ENCODE results near the gene TTC1.
"Not testable (repeated sequence)": the region's sequence is repeated elsewhere in the genome, so short reads cannot be mapped to it uniquely, and the experiment has no call there.

Gene TTC1

GRCh38 chr5:160009591-160009989 is 651 bp downstream of the TTC1 start:
- Histone ChIP-seq H3K4ac (ENCODE audit: low read length) (no peak overlapping the region), H2BK15ac (ENCODE audit: low read length) (no peak overlapping the region), H2AK5ac (ENCODE audit: low read depth, low read length) (no peak overlapping the region), H3K23ac (ENCODE audit: low read depth, low read length, poor library complexity) (no peak overlapping the region), H3K14ac (ENCODE audit: low read length) (no peak overlapping the region), H3K27me3 (ENCODE audit: control insufficient read depth in 3 of 3, insufficient read depth in 3 of 3, low read depth in 1 of 3, low read length in 3 of 3) (no peaks in the 10 kb centered on the region), H3K4me3 (ENCODE audit: low read length in 2 of 2) (peak overlapping the region; percentile 90 to 96), H3K9me3 (replicated peaks in 1 of 2; ENCODE audit: control insufficient read depth in 2 of 2, insufficient read depth in 1 of 2, low read depth in 1 of 2, low read length in 2 of 2) (no peaks in the 10 kb centered on the region), H3K9ac (ENCODE audit: low read depth, low read length, poor library complexity) (no peak overlapping the region), H2AFZ (ENCODE audit: low read length) (peak overlapping the region; percentile 88), H3K18ac (ENCODE audit: low read length) (no peak overlapping the region), H3K27ac (replicated peaks; ENCODE audit: low read length) (no peak overlapping the region), H3K36me3 (replicated peaks in 1 of 2; ENCODE audit: control insufficient read depth in 2 of 2, insufficient read depth in 2 of 2, low read length in 2 of 2) (peaks cover 2 to 43% of the 10 kb centered on the region in 2 donors), H3K4me2 (ENCODE audit: insufficient read depth, low read length, poor library complexity, severe bottlenecking) (peak overlapping the region; percentile 38), H3K79me1 (ENCODE audit: low read depth, low read length) (no peaks in the 10 kb centered on the region), H2BK5ac (ENCODE audit: low read length) (no peak overlapping the region), H2BK12ac (ENCODE audit: low read length) (no peak overlapping the region), H2BK120ac (ENCODE audit: low read depth, low read length) (no peak overlapping the region), H3K4me1 (ENCODE audit: control insufficient read depth in 2 of 2, insufficient read depth in 1 of 2, low read depth in 1 of 2, low read length in 2 of 2) (peaks cover 0 to 9% of the 10 kb centered on the region in 2 donors), H4K91ac (ENCODE audit: low read depth, low read length, poor library complexity) (no peak overlapping the region), H4K8ac (ENCODE audit: low read depth, low read length) (no peak overlapping the region)
- WGBS, 2 donors (ENCODE audit: extremely low coverage in 2 of 2, insufficient read length in 2 of 2, insufficient replicate concordance in 1 of 2) = no CpG with 5 or more reads among the region's 11 CpGs
- no peak for DNase-seq (ENCODE audit: low spot score)

GRCh38 chr5:160011471-160011870 is 2.5 kb downstream of the TTC1 start:
- Histone ChIP-seq H3K9me3 (replicated peaks in 1 of 2; ENCODE audit: control insufficient read depth in 2 of 2, insufficient read depth in 1 of 2, low read depth in 1 of 2, low read length in 2 of 2) (no peaks in the 10 kb centered on the region), H2BK12ac (ENCODE audit: low read length) (no peak overlapping the region), H4K91ac (ENCODE audit: low read depth, low read length, poor library complexity) (no peak overlapping the region), H3K9ac (ENCODE audit: low read depth, low read length, poor library complexity) (no peak overlapping the region), H2BK120ac (ENCODE audit: low read depth, low read length) (no peak overlapping the region), H2BK5ac (ENCODE audit: low read length) (no peak overlapping the region), H3K4me2 (ENCODE audit: insufficient read depth, low read length, poor library complexity, severe bottlenecking) (no peak overlapping the region), H3K14ac (ENCODE audit: low read length) (no peak overlapping the region), H2BK15ac (ENCODE audit: low read length) (no peak overlapping the region), H2AK5ac (ENCODE audit: low read depth, low read length) (no peak overlapping the region), H3K4ac (ENCODE audit: low read length) (no peak overlapping the region), H3K79me1 (ENCODE audit: low read depth, low read length) (peaks cover 3% of the 10 kb centered on the region), H3K27ac (replicated peaks; ENCODE audit: low read length) (no peak overlapping the region), H4K8ac (ENCODE audit: low read depth, low read length) (no peak overlapping the region), H3K23ac (ENCODE audit: low read depth, low read length, poor library complexity) (no peak overlapping the region), H3K18ac (ENCODE audit: low read length) (no peak overlapping the region), H3K36me3 (replicated peaks in 1 of 2; ENCODE audit: control insufficient read depth in 2 of 2, insufficient read depth in 2 of 2, low read length in 2 of 2) (peaks cover 4 to 59% of the 10 kb centered on the region in 2 donors), H3K27me3 (ENCODE audit: control insufficient read depth in 3 of 3, insufficient read depth in 3 of 3, low read depth in 1 of 3, low read length in 3 of 3) (no peaks in the 10 kb centered on the region), H3K4me3 (ENCODE audit: low read length in 2 of 2) (no peak overlapping the region), H2AFZ (ENCODE audit: low read length) (no peak overlapping the region), H3K4me1 (ENCODE audit: control insufficient read depth in 2 of 2, insufficient read depth in 1 of 2, low read depth in 1 of 2, low read length in 2 of 2) (peaks cover 0 to 9% of the 10 kb centered on the region in 2 donors)
- no peak for DNase-seq (ENCODE audit: low spot score)

GRCh38 chr5:160014197-160014596 is 5.3 kb downstream of the TTC1 start:
- H3K4me1 ChIP-seq (ENCODE audit: control insufficient read depth in 2 of 2, insufficient read depth in 1 of 2, low read depth in 1 of 2, low read length in 2 of 2); H3K4me3 ChIP-seq (ENCODE audit: low read length in 2 of 2); H3K23ac ChIP-seq (ENCODE audit: low read depth, low read length, poor library complexity); H3K4me2 ChIP-seq (ENCODE audit: insufficient read depth, low read length, poor library complexity, severe bottlenecking); H2BK120ac ChIP-seq (ENCODE audit: low read depth, low read length); H4K91ac ChIP-seq (ENCODE audit: low read depth, low read length, poor library complexity); H4K8ac ChIP-seq (ENCODE audit: low read depth, low read length); H2BK12ac ChIP-seq (ENCODE audit: low read length); H3K9ac ChIP-seq (ENCODE audit: low read depth, low read length, poor library complexity); H3K18ac ChIP-seq (ENCODE audit: low read length); H2BK5ac ChIP-seq (ENCODE audit: low read length); H3K14ac ChIP-seq (ENCODE audit: low read length); H2AFZ ChIP-seq (ENCODE audit: low read length); H3K27me3 ChIP-seq (ENCODE audit: control insufficient read depth in 3 of 3, insufficient read depth in 3 of 3, low read depth in 1 of 3, low read length in 3 of 3); DNase-seq (ENCODE audit: low spot score); H2BK15ac ChIP-seq (ENCODE audit: low read length); H3K79me1 ChIP-seq (ENCODE audit: low read depth, low read length); H3K4ac ChIP-seq (ENCODE audit: low read length); H3K27ac ChIP-seq (replicated peaks; ENCODE audit: low read length); H3K9me3 ChIP-seq (replicated peaks in 1 of 2; ENCODE audit: control insufficient read depth in 2 of 2, insufficient read depth in 1 of 2, low read depth in 1 of 2, low read length in 2 of 2); H2AK5ac ChIP-seq (ENCODE audit: low read depth, low read length): not testable (repeated sequence)
- H3K36me3 ChIP-seq (replicated peaks in 1 of 2; ENCODE audit: control insufficient read depth in 2 of 2, insufficient read depth in 2 of 2, low read length in 2 of 2) = peaks cover 4 to 86% of the 10 kb centered on the region in 2 donors
- WGBS, 2 donors (ENCODE audit: extremely low coverage in 2 of 2, insufficient read length in 2 of 2, insufficient replicate concordance in 1 of 2) = no CpG with 5 or more reads among the region's 6 CpGs

GRCh38 chr5:160018945-160019625 is 10.1 kb downstream of the TTC1 start:
- Histone ChIP-seq H2AK5ac (ENCODE audit: low read depth, low read length) (no peak overlapping the region), H2BK15ac (ENCODE audit: low read length) (no peak overlapping the region), H3K27ac (replicated peaks; ENCODE audit: low read length) (no peak overlapping the region), H3K14ac (ENCODE audit: low read length) (no peak overlapping the region), H3K9ac (ENCODE audit: low read depth, low read length, poor library complexity) (no peak overlapping the region), H2BK120ac (ENCODE audit: low read depth, low read length) (no peak overlapping the region), H3K36me3 (replicated peaks in 1 of 2; ENCODE audit: control insufficient read depth in 2 of 2, insufficient read depth in 2 of 2, low read length in 2 of 2) (peaks cover 10 to 64% of the 10 kb centered on the region in 2 donors), H2BK5ac (ENCODE audit: low read length) (no peak overlapping the region), H2AFZ (ENCODE audit: low read length) (no peak overlapping the region), H2BK12ac (ENCODE audit: low read length) (no peak overlapping the region), H3K79me1 (ENCODE audit: low read depth, low read length) (peaks cover 3% of the 10 kb centered on the region), H3K4me3 (ENCODE audit: low read length in 2 of 2) (no peak overlapping the region), H3K4me1 (ENCODE audit: control insufficient read depth in 2 of 2, insufficient read depth in 1 of 2, low read depth in 1 of 2, low read length in 2 of 2) (no peaks in the 10 kb centered on the region), H3K18ac (ENCODE audit: low read length) (no peak overlapping the region), H3K4me2 (ENCODE audit: insufficient read depth, low read length, poor library complexity, severe bottlenecking) (no peak overlapping the region), H3K9me3 (replicated peaks in 1 of 2; ENCODE audit: control insufficient read depth in 2 of 2, insufficient read depth in 1 of 2, low read depth in 1 of 2, low read length in 2 of 2) (no peaks in the 10 kb centered on the region), H4K91ac (ENCODE audit: low read depth, low read length, poor library complexity) (no peak overlapping the region), H3K27me3 (ENCODE audit: control insufficient read depth in 3 of 3, insufficient read depth in 3 of 3, low read depth in 1 of 3, low read length in 3 of 3) (no peaks in the 10 kb centered on the region), H4K8ac (ENCODE audit: low read depth, low read length) (no peak overlapping the region), H3K4ac (ENCODE audit: low read length) (no peak overlapping the region), H3K23ac (ENCODE audit: low read depth, low read length, poor library complexity) (no peak overlapping the region)
- no CpG with 5 or more reads among the region's 2 CpGs for WGBS, 2 donors (ENCODE audit: extremely low coverage in 2 of 2, insufficient read length in 2 of 2, insufficient replicate concordance in 1 of 2)
- no peak for DNase-seq (ENCODE audit: low spot score)

All from neuronal stem cell (in vitro differentiated cells).